GM19238 (cell line): ENCODE results near the gene CTNNA3.
"Not testable (repeated sequence)": the region's sequence is repeated elsewhere in the genome, so short reads cannot be mapped to it uniquely, and the experiment has no call there.

Experiments
- DNase-seq: peaks from one replicate; pipeline ENCODE4 v3.0.0; 2011; ENCODE audit warnings: low spot score; ENCODE audit not compliant: insufficient read length

CTNNA3 gene

GRCh38 chr10:67257018-67257417, 439.0 kb downstream of the CTNNA3 start:
- DNase-seq: no peak

DNA sequence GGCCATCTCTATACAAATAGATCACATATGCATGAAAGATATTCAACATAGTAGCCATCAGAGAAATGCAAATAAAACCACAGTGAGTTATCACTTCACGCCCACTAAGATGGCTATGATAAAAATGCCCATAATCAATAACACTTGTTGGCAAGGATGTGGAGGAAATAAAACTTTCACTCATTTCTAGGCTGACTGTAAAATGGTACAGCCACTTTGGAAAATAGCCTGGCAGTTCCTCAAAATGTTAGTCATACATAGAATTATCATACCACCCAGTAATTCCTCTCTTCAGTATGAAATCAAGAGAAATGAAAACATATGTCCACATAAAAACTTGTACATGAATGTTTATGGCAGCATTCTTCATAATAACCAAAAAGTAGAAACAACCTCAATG, 445.3 kb downstream of the CTNNA3 start:
- DNase-seq: no peak

GRCh38 chr10:67246066-67246555, 449.9 kb downstream of the CTNNA3 start:
- no peak for DNase-seq

DNA sequence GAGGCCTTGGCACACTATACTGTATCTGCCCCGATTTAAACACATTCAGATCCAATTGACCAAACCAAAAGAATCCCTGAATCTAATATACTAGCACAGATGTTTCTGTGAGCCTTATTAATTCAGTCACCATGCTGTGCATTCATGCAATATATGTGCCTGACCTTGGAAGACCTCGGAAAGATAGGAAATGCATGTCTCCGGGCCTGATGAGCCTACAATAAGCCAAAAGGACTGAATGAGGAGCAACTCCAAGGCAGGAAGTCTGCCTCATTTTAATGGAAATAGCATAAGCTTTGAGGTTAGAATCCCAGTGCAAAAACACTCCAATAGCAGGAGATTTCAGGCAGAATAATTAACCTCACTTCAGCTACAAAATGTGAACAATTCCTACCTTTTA, 453.5 kb downstream of the CTNNA3 start:
- DNase-seq: no peak

GRCh38 chr10:67241451-67241850, 454.5 kb downstream of the CTNNA3 start:
- DNase-seq: no peak

GRCh38 chr10:67239864-67240497, 456.0 kb downstream of the CTNNA3 start:
- DNase-seq: no peak

DNA sequence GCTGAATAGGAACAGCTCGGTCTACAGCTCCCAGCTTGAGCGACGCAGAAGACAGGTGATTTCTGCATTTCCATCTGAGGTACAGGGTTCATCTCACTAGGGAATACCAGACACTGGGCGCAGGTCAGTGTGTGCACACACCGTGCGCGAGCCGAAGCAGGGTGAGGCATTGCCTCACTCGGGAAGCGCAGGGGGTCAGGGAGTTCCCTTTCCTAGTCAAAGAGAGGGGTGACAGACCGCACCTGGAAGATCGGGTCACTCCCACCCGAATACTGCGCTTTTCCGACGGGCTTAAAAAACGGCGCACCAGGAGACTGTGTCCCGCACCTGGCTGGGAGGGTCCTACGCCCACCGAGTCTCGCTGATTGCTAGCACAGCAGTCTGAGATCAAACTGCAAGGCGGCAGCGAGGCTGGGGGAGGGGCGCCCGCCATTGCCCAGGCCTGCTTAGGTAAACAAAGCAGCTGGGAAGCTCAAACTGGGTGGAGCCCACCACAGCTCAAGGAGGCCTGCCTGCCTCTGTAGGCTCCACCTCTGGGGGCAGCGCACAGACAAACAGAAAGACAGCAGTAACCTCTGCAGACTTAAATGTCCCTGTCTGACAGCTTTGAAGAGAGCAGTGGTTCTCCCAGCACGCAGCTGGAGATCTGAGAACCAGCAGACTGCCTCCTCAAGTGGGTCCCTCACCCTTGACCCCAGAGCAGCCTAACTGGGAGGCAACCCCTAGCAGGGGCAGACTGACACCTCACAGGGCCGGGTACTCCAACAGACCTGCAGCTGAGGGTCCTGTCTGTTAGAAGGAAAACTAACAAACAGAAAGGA, 465.1 kb downstream of the CTNNA3 start:
- DNase-seq: not testable (repeated sequence)

DNA sequence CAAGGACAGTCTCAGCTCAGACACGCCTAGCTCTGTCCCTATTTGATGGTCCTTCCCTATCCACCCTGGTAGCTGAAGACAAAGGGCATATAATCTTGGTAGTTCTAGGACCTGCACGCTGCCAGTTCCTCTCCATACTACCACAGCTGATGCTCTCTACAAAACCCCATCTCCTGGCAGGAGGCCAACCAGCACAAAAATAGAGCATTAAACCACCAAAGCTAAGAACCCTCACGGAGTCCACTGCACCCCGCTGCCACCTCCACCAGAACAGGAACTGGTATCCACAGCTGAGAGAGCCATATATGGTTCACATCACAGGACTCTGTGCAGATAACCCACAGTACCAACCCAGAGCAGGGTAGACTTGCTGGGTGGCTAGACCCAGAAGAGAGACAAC, 470.8 kb downstream of the CTNNA3 start:
- DNase-seq: no peak

GRCh38 chr10:67224553-67224952, 471.4 kb downstream of the CTNNA3 start:
- no peak for DNase-seq

GRCh38 chr10:67222934-67223333, 473.1 kb downstream of the CTNNA3 start:
- no peak for DNase-seq

GRCh38 chr10:67221939-67222494, 474.0 kb downstream of the CTNNA3 start:
- DNase-seq: no peak

DNA sequence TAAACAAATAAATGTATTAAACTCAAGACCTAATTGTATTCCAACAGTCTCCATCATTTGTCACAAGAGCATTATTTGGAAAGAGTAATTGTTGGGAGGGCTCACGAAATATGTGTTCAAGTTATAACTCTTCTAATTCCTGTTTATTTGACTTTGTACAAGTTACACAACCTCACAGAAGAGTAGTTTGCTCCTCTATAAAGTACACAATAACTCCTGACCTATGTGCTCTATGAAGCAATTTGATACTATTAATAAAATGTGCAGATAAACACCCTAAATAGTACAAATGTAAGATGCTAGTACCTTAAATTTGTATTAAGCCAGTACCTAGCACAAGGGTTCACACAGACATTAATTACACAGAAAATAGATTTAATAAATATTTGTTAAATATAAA, 484.3 kb downstream of the CTNNA3 start:
- no peak for DNase-seq

- DNase-seq: not testable (repeated sequence)
Observed at GRCh38 chr10:67207923-67208322, 488.1 kb downstream of the CTNNA3 start.

DNA sequence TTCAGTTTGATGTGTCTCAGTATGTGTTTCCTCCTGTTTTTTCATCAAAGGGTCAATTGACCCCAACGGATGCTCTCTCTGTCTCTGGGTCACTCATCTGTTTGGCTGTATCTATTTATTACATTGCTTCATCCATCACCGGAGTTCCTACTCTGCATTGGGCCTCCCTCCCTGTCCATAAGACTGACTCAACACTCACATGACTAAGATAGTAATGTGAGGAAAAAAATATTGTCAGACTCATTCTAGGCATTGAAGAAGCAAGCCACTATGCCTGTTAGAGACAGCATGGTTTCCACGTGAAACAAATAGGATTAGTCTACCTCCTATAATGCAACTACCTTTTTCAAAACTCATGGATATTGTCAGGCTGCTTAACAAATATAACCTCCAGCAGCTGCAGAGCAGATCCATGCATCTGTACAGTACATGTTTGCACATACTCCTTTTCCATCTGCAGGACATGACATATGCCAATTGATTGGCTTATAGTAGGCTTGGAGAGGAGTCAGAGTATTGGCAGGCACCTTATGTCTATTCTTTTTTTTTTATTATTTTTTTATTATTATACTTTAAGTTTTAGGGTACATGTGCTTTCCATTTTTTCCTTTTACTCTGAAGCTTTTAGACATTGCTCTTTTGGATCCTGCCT, 495.0 kb downstream of the CTNNA3 start:
- no peak for DNase-seq

GRCh38 chr10:67175354-67175753, 520.6 kb downstream of the CTNNA3 start:
- no peak for DNase-seq

GRCh38 chr10:67173787-67174186, 522.2 kb downstream of the CTNNA3 start:
- DNase-seq: no peak

GRCh38 chr10:67171970-67172369, 524.0 kb downstream of the CTNNA3 start:
- no peak for DNase-seq

GRCh38 chr10:67156239-67156638, 539.8 kb downstream of the CTNNA3 start:
- DNase-seq: no peak

DNA sequence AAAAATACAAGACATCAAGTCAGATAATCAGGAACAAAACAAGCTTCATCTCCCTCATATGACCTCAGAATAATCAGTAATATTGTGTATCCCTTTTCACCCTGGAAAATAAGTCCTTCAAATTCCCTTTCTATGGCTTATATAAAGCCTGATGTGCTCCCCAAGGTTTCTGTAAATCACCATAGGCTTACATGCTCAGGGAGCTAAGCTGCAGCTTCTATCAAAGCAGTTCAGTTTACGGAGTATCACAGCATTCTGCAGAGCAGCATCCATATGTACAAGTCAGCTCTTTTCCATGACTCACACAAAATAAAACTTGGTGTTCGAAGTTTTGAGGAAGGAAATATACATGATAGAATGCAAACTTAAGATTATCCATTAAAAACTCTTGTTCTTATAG, 544.5 kb downstream of the CTNNA3 start:
- no peak for DNase-seq

GRCh38 chr10:67144530-67144929, 551.5 kb downstream of the CTNNA3 start:
- DNase-seq: no peak

- no peak for DNase-seq
Observed at GRCh38 chr10:67141300-67141699, 554.7 kb downstream of the CTNNA3 start.

- no peak for DNase-seq
Observed at GRCh38 chr10:67140641-67141040, 555.4 kb downstream of the CTNNA3 start.
